Left lung (tissue), 10 donors: ENCODE results near the gene CNOT4. TPM values are rescaled to one million over a fixed set of nuclear protein-coding genes. Genes with fewer than 3 reads are reported as not detected.

Experiments used
- ATAC-seq: fragments of 200-7000 bp; cut with Tn5 transposase; one replicate; pipeline ENCODE4 v1.9.1; 2020; ENCODE audit warnings: moderate library complexity
- DNase-seq, 4 donors: peaks; one replicate each; pipeline ENCODE4 v3.0.0-alpha.2; 2013 to 2020
- H3K27ac ChIP-seq, 2 donors: fragments of 200-600 bp; sonication (generic) in 1 of 2; one replicate each; pipeline versions ENCODE4 v1.5.0 to v1.8.0; 2020 to 2021
- H3K27me3 ChIP-seq, 2 donors: fragments of 200-600 bp; sonication (generic) in 1 of 2; one replicate each; pipeline versions ENCODE4 v1.5.0 to v1.8.0; 2020 to 2021
- H3K36me3 ChIP-seq, 2 donors: fragments of 200-600 bp; sonication (generic) in 1 of 2; one replicate each; pipeline versions ENCODE4 v1.5.0 to v1.8.0; 2020 to 2021
- H3K4me1 ChIP-seq, 2 donors: fragments of 200-600 bp; one replicate each; pipeline ENCODE4 v1.8.0; 2021
- H3K4me3 ChIP-seq, 2 donors: fragments of 200-600 bp; sonication (generic) in 1 of 2; one replicate each; pipeline versions ENCODE4 v1.5.0 to v1.8.0; 2020 to 2021; ENCODE audit warnings: mild to moderate bottlenecking in 1 of 2
- H3K9me3 ChIP-seq, 2 donors: fragments of 200-600 bp; sonication (generic) in 1 of 2; one replicate each; pipeline versions ENCODE4 v1.5.0 to v1.8.0; 2020 to 2021
- CTCF ChIP-seq, 2 donors: fragments of 200-600 bp; sonication (generic) in 1 of 2; IDR thresholded peaks; one replicate each; pipeline versions ENCODE4 v1.5.0 to v1.8.0; 2021; ENCODE audit warnings: antibody characterized with exemption in 2 of 2
- intact Hi-C, 2 donors: fragments of 100-400 bp; cut with DNase I; formaldehyde crosslinking; loops; one replicate each; pipeline versions ENCODE4 v1.11.2 to v1.14.2; 2022
- polyA plus RNA-seq, 6 donors: library from polyadenylated mRNA; unstranded; fragments of 120-200 nt; gene quantifications; one replicate each; pipeline ENCODE4 v1.2.1, GENCODE V29; 2013; ENCODE audit not compliant: insufficient read length in 6 of 6
- total RNA-seq, 2 donors: library from RNA; stranded (reverse); fragmentation: NEBNext Ultra II Directional; extraction: Animal tissue kit (Norgen Biotek cat#: 25700); gene quantifications; one replicate each; pipeline ENCODE4 v1.2.1, GENCODE V29; 2021
- donor health status: DM: no; HTN: yes; CAD: no.
- donor health status: DM: no; HTN: no; CAD: no.

Gene CNOT4
- total and polyA plus RNA-seq, 8 donors, result 21.6 to 35.4 (median 33.6) TPM

GRCh38 chr7:135342887-135343286 lies 167.0 kb downstream of the CNOT4 start:
- Histone ChIP-seq H3K27ac (no peak overlapping the region), H3K36me3 (no peaks in the 10 kb centered on the region), H3K27me3 (no peaks in the 10 kb centered on the region), H3K4me1 (no peaks in the 10 kb centered on the region), H3K4me3 (no peak overlapping the region), H3K9me3 (no peaks in the 10 kb centered on the region)
- no peak for ATAC-seq
- DNase-seq, result peak in 1 of 4 donors; percentile 32
- intact Hi-C loops, result no loop called here
- TF ChIP-seq CTCF (IDR thresholded peaks at IDR 0.05), result no peak

GRCh38 chr7:135341049-135341448 lies 168.9 kb downstream of the CNOT4 start:
- DNase-seq, result no peak
- H3K9me3 ChIP-seq, result no peaks in the 10 kb centered on the region
- no peaks in the 10 kb centered on the region for H3K36me3 ChIP-seq
- ATAC-seq, result no peak
- no peak overlapping the region for H3K27ac ChIP-seq
- H3K4me1 ChIP-seq, result no peaks in the 10 kb centered on the region
- no peak overlapping the region for H3K4me3 ChIP-seq
- no peak for TF ChIP-seq CTCF (IDR thresholded peaks at IDR 0.05)
- H3K27me3 ChIP-seq, result no peaks in the 10 kb centered on the region
- intact Hi-C loops, result no loop called here

- H3K4me3 ChIP-seq, result no peak overlapping the region
- H3K36me3 ChIP-seq, result no peaks in the 10 kb centered on the region
- H3K27me3 ChIP-seq, result no peaks in the 10 kb centered on the region
- H3K9me3 ChIP-seq, result no peaks in the 10 kb centered on the region
- intact Hi-C loops, result no loop called here
- DNase-seq (no peak), ATAC-seq (no peak)
- no peak overlapping the region for H3K27ac ChIP-seq
- no peaks in the 10 kb centered on the region for H3K4me1 ChIP-seq
- no peak for TF ChIP-seq CTCF (IDR thresholded peaks at IDR 0.05)
Observed at GRCh38 chr7:135337977-135338550, 171.8 kb downstream of the CNOT4 start.

- H3K4me1 ChIP-seq, result no peaks in the 10 kb centered on the region
- H3K9me3 ChIP-seq, result no peaks in the 10 kb centered on the region
- ATAC-seq (no peak), DNase-seq (no peak)
- intact Hi-C loops, result no loop called here
- no peak overlapping the region for H3K27ac ChIP-seq
- no peaks in the 10 kb centered on the region for H3K36me3 ChIP-seq
- TF ChIP-seq CTCF (IDR thresholded peaks at IDR 0.05), result no peak
- H3K27me3 ChIP-seq, result no peaks in the 10 kb centered on the region
- H3K4me3 ChIP-seq, result no peak overlapping the region
Observed at GRCh38 chr7:135337506-135337905, 172.4 kb downstream of the CNOT4 start.

- peak in 1 of 2 donors; percentile 16 for TF ChIP-seq CTCF (IDR thresholded peaks at IDR 0.05)
Observed at GRCh38 chr7:135335628-135336139, 174.2 kb downstream of the CNOT4 start.

More at GRCh38 chr7:135335628-135336139, 174.2 kb downstream of the CNOT4 start:
- Histone ChIP-seq H3K27ac (no peak overlapping the region), H3K27me3 (no peaks in the 10 kb centered on the region), H3K4me1 (no peaks in the 10 kb centered on the region), H3K9me3 (no peaks in the 10 kb centered on the region), H3K36me3 (no peaks in the 10 kb centered on the region), H3K4me3 (no peak overlapping the region)
- DNase-seq (peak in 3 of 4 donors; percentile 41 to 75 (median 52)), ATAC-seq (peak; percentile 90)
- intact Hi-C loops, result no loop called here
